Ishikawa (cell line): ENCODE data around the gene ENOX1.

Source experiments
- CEBPB ChIP-seq: IDR thresholded peaks from 2 replicates; pipeline ENCODE4 v1.6.1; 2012
- CREB1 ChIP-seq: IDR thresholded peaks from 2 replicates; pipeline ENCODE4 v1.6.1; 2012; ENCODE audit warnings: low read depth
- EGR1 ChIP-seq: IDR thresholded peaks from 2 replicates; pipeline ENCODE4 v1.6.1; 2012
- EP300 ChIP-seq: IDR thresholded peaks from 2 replicates; pipeline ENCODE4 v1.6.1; 2012; ENCODE audit warnings: borderline replicate concordance
- FOXM1 ChIP-seq: IDR thresholded peaks from 2 replicates; pipeline ENCODE4 v1.6.1; 2012; ENCODE audit warnings: low read depth, borderline replicate concordance
- NFIC ChIP-seq: IDR thresholded peaks from 2 replicates; pipeline ENCODE4 v1.6.1; 2012
- RAD21 ChIP-seq: IDR thresholded peaks from 2 replicates; pipeline ENCODE4 v1.6.1; 2012; ENCODE audit warnings: low read depth
- TAF1 ChIP-seq: IDR thresholded peaks from 2 replicates; pipeline ENCODE4 v1.6.1; 2012; ENCODE audit warnings: low read depth, mild to moderate bottlenecking
- TCF12 ChIP-seq: IDR thresholded peaks from 2 replicates; pipeline ENCODE4 v1.6.1; 2012; ENCODE audit warnings: low read depth
- YY1 ChIP-seq: IDR thresholded peaks from 2 replicates; pipeline ENCODE4 v1.6.1; 2012; ENCODE audit warnings: low read depth
- ZBTB7A ChIP-seq: IDR thresholded peaks from 2 replicates; pipeline ENCODE4 v1.6.1; 2012; ENCODE audit warnings: low read depth
- TF ChIP-seq, protein P1 (sequence below): IDR thresholded peaks from 2 replicates; pipeline ENCODE4 v1.6.1; 2012; ENCODE audit warnings: low read depth, mild to moderate bottlenecking
- TF ChIP-seq, protein P2 (sequence below): IDR thresholded peaks from 2 replicates; pipeline ENCODE4 v1.6.1; 2012
- TF ChIP-seq, protein P3 (sequence below): IDR thresholded peaks from 2 replicates; pipeline ENCODE4 v1.6.1; 2012

DNA sequence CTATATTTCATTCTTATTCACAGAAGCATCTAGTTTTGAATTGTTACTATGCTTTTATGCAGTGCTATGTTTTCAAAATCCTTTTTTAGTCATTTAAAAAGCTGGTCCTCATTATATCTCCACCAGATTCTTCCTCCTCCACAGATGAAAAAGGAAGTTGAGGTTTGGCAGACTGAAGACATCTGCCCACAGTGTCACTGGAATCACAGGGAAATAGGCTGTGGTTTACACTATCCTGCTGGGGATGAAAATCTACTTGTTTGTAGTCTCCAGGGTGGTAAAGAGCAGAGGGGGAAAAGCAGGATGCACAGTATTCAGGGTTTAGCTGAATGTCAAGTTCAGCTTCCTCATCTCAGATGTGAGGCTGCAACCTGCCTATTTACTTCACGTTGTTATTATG lies 412.2 kb downstream of the ENOX1 start:
- TF ChIP-seq TAF1 = no peak
- TF ChIP-seq RAD21 = no peak
- no peak for TF ChIP-seq CEBPB
- TF ChIP-seq, protein P1, sequence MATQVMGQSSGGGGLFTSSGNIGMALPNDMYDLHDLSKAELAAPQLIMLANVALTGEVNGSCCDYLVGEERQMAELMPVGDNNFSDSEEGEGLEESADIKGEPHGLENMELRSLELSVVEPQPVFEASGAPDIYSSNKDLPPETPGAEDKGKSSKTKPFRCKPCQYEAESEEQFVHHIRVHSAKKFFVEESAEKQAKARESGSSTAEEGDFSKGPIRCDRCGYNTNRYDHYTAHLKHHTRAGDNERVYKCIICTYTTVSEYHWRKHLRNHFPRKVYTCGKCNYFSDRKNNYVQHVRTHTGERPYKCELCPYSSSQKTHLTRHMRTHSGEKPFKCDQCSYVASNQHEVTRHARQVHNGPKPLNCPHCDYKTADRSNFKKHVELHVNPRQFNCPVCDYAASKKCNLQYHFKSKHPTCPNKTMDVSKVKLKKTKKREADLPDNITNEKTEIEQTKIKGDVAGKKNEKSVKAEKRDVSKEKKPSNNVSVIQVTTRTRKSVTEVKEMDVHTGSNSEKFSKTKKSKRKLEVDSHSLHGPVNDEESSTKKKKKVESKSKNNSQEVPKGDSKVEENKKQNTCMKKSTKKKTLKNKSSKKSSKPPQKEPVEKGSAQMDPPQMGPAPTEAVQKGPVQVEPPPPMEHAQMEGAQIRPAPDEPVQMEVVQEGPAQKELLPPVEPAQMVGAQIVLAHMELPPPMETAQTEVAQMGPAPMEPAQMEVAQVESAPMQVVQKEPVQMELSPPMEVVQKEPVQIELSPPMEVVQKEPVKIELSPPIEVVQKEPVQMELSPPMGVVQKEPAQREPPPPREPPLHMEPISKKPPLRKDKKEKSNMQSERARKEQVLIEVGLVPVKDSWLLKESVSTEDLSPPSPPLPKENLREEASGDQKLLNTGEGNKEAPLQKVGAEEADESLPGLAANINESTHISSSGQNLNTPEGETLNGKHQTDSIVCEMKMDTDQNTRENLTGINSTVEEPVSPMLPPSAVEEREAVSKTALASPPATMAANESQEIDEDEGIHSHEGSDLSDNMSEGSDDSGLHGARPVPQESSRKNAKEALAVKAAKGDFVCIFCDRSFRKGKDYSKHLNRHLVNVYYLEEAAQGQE = no peak
- no peak for TF ChIP-seq FOXM1
- TF ChIP-seq EP300 = no peak
- no peak for TF ChIP-seq YY1
- TF ChIP-seq TCF12 = no peak
- TF ChIP-seq, protein P2, sequence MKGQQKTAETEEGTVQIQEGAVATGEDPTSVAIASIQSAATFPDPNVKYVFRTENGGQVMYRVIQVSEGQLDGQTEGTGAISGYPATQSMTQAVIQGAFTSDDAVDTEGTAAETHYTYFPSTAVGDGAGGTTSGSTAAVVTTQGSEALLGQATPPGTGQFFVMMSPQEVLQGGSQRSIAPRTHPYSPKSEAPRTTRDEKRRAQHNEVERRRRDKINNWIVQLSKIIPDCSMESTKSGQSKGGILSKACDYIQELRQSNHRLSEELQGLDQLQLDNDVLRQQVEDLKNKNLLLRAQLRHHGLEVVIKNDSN = no peak
- TF ChIP-seq EGR1 = no peak
- TF ChIP-seq, protein P3, sequence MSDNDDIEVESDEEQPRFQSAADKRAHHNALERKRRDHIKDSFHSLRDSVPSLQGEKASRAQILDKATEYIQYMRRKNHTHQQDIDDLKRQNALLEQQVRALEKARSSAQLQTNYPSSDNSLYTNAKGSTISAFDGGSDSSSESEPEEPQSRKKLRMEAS = no peak
- TF ChIP-seq NFIC = no peak
- no peak for TF ChIP-seq ZBTB7A
- TF ChIP-seq CREB1 = no peak
